Measurements from ENCODE around the gene CAMLG. TPM values are rescaled to one million over a fixed set of nuclear protein-coding genes. Genes with fewer than 3 reads are reported as not detected.
"Not testable (repeated sequence)": the region's sequence is repeated elsewhere in the genome, so short reads cannot be mapped to it uniquely, and the experiment has no call there.

The CAMLG gene
- total RNA-seq, 1 experiment from 2014 or later = 22.8 TPM

DNA sequence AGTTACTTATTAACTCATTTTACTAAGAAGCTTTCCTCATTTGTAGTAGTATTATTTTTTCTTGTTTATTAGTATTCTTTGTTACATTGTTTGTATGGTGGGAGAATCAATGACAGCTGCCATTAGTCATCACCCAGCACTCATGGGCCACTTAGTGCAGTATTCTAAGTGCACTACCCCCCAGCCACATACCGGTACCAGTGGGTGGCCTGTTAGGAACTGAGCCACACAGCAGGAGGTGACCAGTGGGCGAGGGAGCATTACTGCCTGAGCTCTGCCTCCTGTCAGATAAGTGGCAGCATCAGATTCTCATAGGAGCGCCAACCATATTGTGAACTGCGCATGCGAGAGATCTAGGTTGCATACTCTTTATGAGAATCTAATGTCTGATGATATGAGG lies 24.2 kb upstream of the CAMLG start:
- no peaks in the 10 kb centered on the region for H3K27me3 Mint-ChIP-seq (ENCODE audit: unreplicated experiment)
- no peak overlapping the region for H3K4me3 Mint-ChIP-seq (ENCODE audit: low read depth, unreplicated experiment)
- intact Hi-C loops (cut with micrococcal nuclease; ENCODE audit: unreplicated experiment) = no loop called here
- TF ChIP-seq, protein P1, sequence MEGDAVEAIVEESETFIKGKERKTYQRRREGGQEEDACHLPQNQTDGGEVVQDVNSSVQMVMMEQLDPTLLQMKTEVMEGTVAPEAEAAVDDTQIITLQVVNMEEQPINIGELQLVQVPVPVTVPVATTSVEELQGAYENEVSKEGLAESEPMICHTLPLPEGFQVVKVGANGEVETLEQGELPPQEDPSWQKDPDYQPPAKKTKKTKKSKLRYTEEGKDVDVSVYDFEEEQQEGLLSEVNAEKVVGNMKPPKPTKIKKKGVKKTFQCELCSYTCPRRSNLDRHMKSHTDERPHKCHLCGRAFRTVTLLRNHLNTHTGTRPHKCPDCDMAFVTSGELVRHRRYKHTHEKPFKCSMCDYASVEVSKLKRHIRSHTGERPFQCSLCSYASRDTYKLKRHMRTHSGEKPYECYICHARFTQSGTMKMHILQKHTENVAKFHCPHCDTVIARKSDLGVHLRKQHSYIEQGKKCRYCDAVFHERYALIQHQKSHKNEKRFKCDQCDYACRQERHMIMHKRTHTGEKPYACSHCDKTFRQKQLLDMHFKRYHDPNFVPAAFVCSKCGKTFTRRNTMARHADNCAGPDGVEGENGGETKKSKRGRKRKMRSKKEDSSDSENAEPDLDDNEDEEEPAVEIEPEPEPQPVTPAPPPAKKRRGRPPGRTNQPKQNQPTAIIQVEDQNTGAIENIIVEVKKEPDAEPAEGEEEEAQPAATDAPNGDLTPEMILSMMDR (IDR thresholded peaks at IDR 0.05; ENCODE audit: unreplicated experiment) = no peak
- DNase-seq = no peak
- H3K27ac Mint-ChIP-seq (ENCODE audit: unreplicated experiment) = no peak overlapping the region
- CTCF ChIA-PET = interaction anchor here (0.7 kb wide), 1 partner anchor 54 kb away, joined by 12 read pairs; no protein-coding TSS in a partner anchor
- H3K4me1 Mint-ChIP-seq (ENCODE audit: low read depth, unreplicated experiment) = no peaks in the 10 kb centered on the region
- H3K36me3 Mint-ChIP-seq (ENCODE audit: insufficient read depth, unreplicated experiment) = peaks cover 66% of the 10 kb centered on the region
- no peaks in the 10 kb centered on the region for H3K9me3 Mint-ChIP-seq (ENCODE audit: low read depth, unreplicated experiment)
- BruUV-seq (replicated peaks) = no TSS peak

DNA sequence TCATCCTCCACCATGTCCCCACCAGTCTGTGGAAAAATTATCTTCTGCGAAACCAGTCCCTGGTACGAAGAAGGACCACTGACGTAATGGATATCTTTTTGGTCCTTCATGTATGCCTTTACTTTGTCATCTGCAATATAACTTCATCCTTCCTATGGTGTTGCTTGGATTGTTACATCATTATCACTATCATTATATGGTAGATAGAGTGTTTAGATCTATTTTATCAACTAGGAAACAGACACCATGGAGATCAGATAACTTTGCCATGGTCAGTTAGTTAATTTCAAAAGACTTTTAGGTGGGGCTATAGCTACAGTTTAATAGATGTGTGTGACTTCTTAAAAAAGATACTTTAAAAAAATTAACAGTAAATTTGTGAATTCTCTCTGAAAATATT lies 23.8 kb upstream of the CAMLG start:
- H3K36me3 Mint-ChIP-seq (ENCODE audit: insufficient read depth, unreplicated experiment) = peaks cover 63% of the 10 kb centered on the region
- no peaks in the 10 kb centered on the region for H3K27me3 Mint-ChIP-seq (ENCODE audit: unreplicated experiment)
- H3K9me3 Mint-ChIP-seq (ENCODE audit: low read depth, unreplicated experiment) = no peaks in the 10 kb centered on the region
- CTCF ChIA-PET = no interaction called here
- H3K27ac Mint-ChIP-seq (ENCODE audit: unreplicated experiment) = no peak overlapping the region
- BruUV-seq (replicated peaks) = no TSS peak
- no peak for DNase-seq
- no peaks in the 10 kb centered on the region for H3K4me1 Mint-ChIP-seq (ENCODE audit: low read depth, unreplicated experiment)
- no peak overlapping the region for H3K4me3 Mint-ChIP-seq (ENCODE audit: low read depth, unreplicated experiment)
- intact Hi-C loops (cut with micrococcal nuclease; ENCODE audit: unreplicated experiment) = no loop called here
- TF ChIP-seq, protein P1 (IDR thresholded peaks at IDR 0.05; ENCODE audit: unreplicated experiment) = no peak

DNA sequence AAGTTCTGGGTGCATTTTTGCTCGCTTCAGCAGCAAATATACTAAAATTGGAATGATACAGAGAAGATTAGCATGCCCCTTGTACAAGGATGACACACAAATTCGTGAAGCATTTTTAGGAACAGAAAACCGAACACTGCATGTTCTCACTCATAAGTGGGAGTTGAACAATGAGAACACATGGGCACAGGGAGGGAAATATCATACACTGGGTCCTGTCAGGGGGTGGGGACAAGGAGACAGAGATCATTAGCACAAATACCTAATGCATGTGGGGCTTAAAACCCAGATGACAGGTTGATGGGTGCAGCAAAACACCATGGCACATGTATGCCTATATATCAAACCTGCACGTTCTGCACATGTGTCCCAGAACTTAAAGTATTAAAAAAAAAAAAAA lies 22.9 kb upstream of the CAMLG start:
- CTCF ChIA-PET; H3K27me3 Mint-ChIP-seq (ENCODE audit: unreplicated experiment): not testable (repeated sequence)

DNA sequence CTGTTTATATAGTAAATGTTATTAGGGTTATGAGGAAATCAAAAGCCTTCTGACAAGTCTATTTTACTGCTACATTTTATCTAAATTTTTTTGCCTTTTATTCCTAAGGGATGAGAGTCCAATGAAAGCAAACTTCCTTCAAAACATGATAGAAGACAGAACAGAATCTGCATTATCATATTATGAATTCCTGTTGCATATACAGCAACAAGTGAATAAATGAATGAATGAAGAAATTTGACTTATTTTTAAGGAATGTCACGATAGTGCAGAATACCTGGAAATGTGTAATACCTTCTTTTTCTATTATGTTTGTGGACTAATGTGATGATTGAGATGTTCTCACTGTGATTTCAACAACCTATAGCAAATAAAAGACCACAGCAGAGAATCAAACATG lies 13.5 kb upstream of the CAMLG start:
- no peak for DNase-seq
- intact Hi-C loops (cut with micrococcal nuclease; ENCODE audit: unreplicated experiment) = loop anchor here (5.0 kb wide), 1 partner anchor 48 kb away; no protein-coding TSS in a partner anchor
- Mint-ChIP-seq H3K9me3 (ENCODE audit: low read depth, unreplicated experiment) (no peaks in the 10 kb centered on the region), H3K4me1 (ENCODE audit: low read depth, unreplicated experiment) (no peaks in the 10 kb centered on the region), H3K4me3 (ENCODE audit: low read depth, unreplicated experiment) (no peak overlapping the region), H3K36me3 (ENCODE audit: insufficient read depth, unreplicated experiment) (peaks cover 16% of the 10 kb centered on the region), H3K27me3 (ENCODE audit: unreplicated experiment) (no peaks in the 10 kb centered on the region), H3K27ac (ENCODE audit: unreplicated experiment) (no peak overlapping the region)
- CTCF ChIA-PET = interaction anchor here (1.0 kb wide), 1 partner anchor 137 kb away, joined by 3 read pairs; no protein-coding TSS in a partner anchor
- TF ChIP-seq, protein P1 (IDR thresholded peaks at IDR 0.05; ENCODE audit: unreplicated experiment) = no peak
- BruUV-seq (replicated peaks) = no TSS peak

More for the DNA sequence above, 22.9 kb upstream of the CAMLG start:
- BruUV-seq (replicated peaks); H3K4me1 Mint-ChIP-seq (ENCODE audit: low read depth, unreplicated experiment); intact Hi-C loops (cut with micrococcal nuclease; ENCODE audit: unreplicated experiment); DNase-seq; H3K9me3 Mint-ChIP-seq (ENCODE audit: low read depth, unreplicated experiment); H3K4me3 Mint-ChIP-seq (ENCODE audit: low read depth, unreplicated experiment); H3K27ac Mint-ChIP-seq (ENCODE audit: unreplicated experiment): not testable (repeated sequence)
- H3K36me3 Mint-ChIP-seq (ENCODE audit: insufficient read depth, unreplicated experiment) = peaks cover 54% of the 10 kb centered on the region

DNA sequence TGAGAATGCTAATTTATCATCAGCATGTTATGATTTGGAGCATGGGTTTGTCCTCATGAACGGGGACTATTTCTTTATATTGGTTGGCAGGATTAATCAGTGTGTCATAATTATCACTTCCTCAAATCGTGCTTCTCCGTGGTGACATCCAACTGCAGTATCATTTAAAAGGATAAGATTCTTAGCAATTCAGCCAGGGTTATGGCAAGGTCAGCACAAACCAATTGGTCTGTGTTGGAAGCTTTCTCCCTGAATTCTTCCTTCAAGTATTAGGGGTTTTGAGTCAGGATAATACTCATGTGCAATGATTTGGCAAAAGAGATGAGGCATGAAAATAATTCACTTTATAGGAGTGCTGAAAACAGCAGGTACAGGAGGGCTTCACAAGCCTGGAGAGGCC lies 5.5 kb upstream of the CAMLG start:
- CTCF ChIA-PET = no interaction called here

More for the DNA sequence above, 5.5 kb upstream of the CAMLG start:
- H3K27ac Mint-ChIP-seq (ENCODE audit: unreplicated experiment) = no peak overlapping the region
- no peak overlapping the region for H3K4me3 Mint-ChIP-seq (ENCODE audit: low read depth, unreplicated experiment)
- TF ChIP-seq, protein P1 (IDR thresholded peaks at IDR 0.05; ENCODE audit: unreplicated experiment) = no peak
- no peaks in the 10 kb centered on the region for H3K27me3 Mint-ChIP-seq (ENCODE audit: unreplicated experiment)
- no peaks in the 10 kb centered on the region for H3K9me3 Mint-ChIP-seq (ENCODE audit: low read depth, unreplicated experiment)
- intact Hi-C loops (cut with micrococcal nuclease; ENCODE audit: unreplicated experiment) = loop anchor here (10.0 kb wide), 2 partner anchors 172 to 472 kb away; partner anchors contain the start of gene PCBD2
- no TSS peak for BruUV-seq (replicated peaks)
- peaks cover 6% of the 10 kb centered on the region for H3K36me3 Mint-ChIP-seq (ENCODE audit: insufficient read depth, unreplicated experiment)
- no peak for DNase-seq
- H3K4me1 Mint-ChIP-seq (ENCODE audit: low read depth, unreplicated experiment) = no peaks in the 10 kb centered on the region
